Esophagus (tissue), 2 donors: ENCODE data around the gene DNLZ. TPM values are rescaled to one million over a fixed set of nuclear protein-coding genes. Genes with fewer than 3 reads are reported as not detected.
"Not testable (repeated sequence)": the region's sequence is repeated elsewhere in the genome, so short reads cannot be mapped to it uniquely, and the experiment has no call there.

Experiments
- H3K27ac ChIP-seq, 2 donors: one replicate each; pipeline ENCODE4 v1.5.1; 2013; ENCODE audit warnings: low read depth in 2 of 2, mild to moderate bottlenecking in 2 of 2, inconsistent platforms in 1 of 2, low read length in 1 of 2, moderate library complexity in 1 of 2
- H3K27me3 ChIP-seq, 2 donors: one replicate each; pipeline ENCODE4 v1.6.1; 2013; ENCODE audit warnings: low read length in 2 of 2, control low read depth in 1 of 2, mild to moderate bottlenecking in 1 of 2; ENCODE audit not compliant: insufficient read depth in 2 of 2, control insufficient read depth in 1 of 2
- H3K36me3 ChIP-seq, 2 donors: one replicate each; pipeline ENCODE4 v1.6.1; 2013; ENCODE audit warnings: low read length in 1 of 2; ENCODE audit not compliant: control insufficient read depth in 2 of 2, insufficient read depth in 2 of 2
- H3K4me1 ChIP-seq, 2 donors: one replicate each; pipeline ENCODE4 v1.6.1; 2013; ENCODE audit warnings: low read length in 1 of 2; ENCODE audit not compliant: control insufficient read depth in 2 of 2, insufficient read depth in 2 of 2
- H3K4me3 ChIP-seq, 2 donors: one replicate each; pipeline ENCODE4 v1.5.1; 2013; ENCODE audit warnings: low read length in 2 of 2, mild to moderate bottlenecking in 2 of 2, low read depth in 1 of 2, moderate library complexity in 1 of 2
- H3K9me3 ChIP-seq, 2 donors: one replicate each; pipeline ENCODE4 v1.6.1; 2013; ENCODE audit warnings: mild to moderate bottlenecking in 2 of 2, low read depth in 1 of 2, low read length in 1 of 2, moderate library complexity in 1 of 2; ENCODE audit not compliant: control insufficient read depth in 2 of 2, insufficient read depth in 1 of 2
- WGBS, 2 donors: extraction: QIAGEN DNeasy Blood & Tissue Kit; methylation state at CpG; one replicate each; pipeline ENCODE4 v1.1.7; 2013; 5-methylcytosine and 5-hydroxymethylcytosine counted together
- polyA plus RNA-seq, 2 donors: library from polyadenylated mRNA; stranded (reverse); fragments of 200-250 nt; gene quantifications; one replicate each; pipeline ENCODE4 v1.2.3, GENCODE V29; 2013
- donor health status: healthy with polysubstance abuse.
- donor health status: Bipolar disorder and iron deficiency.

The DNLZ gene
- polyA plus RNA-seq, 2 donors: 7.1 to 10.1 TPM

DNA sequence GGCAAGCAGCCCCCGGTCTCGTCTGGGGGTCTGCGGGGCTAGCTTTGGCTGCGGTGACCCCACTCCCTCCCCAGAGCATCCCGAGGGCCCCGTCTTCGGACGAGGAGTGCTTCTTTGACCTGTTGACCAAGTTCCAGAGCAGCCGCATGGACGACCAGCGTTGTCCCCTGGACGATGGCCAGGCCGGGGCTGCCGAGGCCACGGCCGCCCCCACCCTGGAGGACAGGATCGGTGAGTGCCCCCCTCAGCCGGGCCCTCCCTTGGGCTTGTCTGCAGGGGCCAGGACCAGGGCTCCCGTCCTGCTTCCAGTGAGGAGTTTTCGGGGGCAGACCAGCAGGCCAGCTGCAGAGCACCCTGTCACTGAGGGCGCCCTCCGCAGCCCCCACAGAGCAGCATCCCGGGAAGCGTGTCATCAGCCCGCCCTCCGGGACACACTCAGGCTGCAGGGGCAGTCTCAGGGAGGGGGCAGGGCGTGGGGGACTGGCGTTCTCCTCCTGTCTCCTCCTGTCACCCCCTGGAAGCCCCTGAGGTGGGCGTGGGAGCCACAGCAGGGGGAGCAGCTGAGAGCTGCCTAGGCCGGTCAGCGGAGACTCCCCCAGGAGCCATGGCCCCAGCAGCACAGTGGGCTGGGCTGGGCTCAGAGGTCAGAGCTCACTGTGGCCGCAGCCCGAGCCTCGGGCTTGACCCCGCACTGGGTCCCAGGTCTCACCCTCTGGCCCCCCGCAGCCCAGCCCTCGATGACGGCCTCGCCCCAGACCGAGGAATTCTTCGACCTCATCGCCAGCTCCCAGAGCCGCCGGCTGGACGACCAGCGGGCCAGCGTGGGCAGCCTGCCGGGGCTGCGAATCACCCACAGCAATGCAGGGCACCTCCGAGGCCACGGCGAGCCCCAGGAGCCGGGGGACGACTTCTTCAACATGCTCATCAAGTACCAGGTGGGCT, 7.7 kb downstream of the DNLZ start:
- Histone ChIP-seq H3K4me3 (no peak overlapping the region), H3K27ac (no peak overlapping the region), H3K36me3 (peaks cover 0 to 7% of the 10 kb centered on the region in 2 donors), H3K4me1 (peaks cover 0 to 2% of the 10 kb centered on the region in 2 donors), H3K9me3 (no peaks in the 10 kb centered on the region), H3K27me3 (no peaks in the 10 kb centered on the region)
- WGBS, 2 donors: 82 to 87% methylated on average over 52 to 54 of the region's 54 CpGs

DNA sequence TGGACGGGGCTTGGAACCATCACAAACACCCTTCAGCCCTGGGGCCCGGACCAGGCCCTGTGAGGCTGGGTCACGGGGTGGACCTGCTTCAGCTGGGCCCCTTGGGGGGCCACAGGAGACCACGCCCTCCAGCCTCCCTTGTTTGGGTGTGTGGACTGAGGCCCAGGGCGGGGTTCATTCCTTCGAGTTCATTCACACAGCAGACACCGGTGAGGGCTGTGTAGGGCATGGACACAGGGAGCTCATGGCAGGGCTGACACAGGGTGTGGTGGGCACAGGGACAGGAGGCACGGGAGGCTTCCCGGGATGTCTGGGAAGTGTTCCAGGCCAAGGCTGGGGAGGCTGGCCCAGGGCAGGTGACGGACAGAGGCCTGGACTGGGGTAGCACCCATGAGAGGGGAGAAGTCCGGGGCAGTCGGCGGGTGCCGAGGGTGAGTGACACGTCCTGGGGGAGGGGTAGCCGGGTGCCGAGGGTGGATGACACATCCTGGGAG, 8.9 kb downstream of the DNLZ start:
- no peak overlapping the region for H3K27ac ChIP-seq
- H3K9me3 ChIP-seq: no peaks in the 10 kb centered on the region
- peaks cover 0 to 7% of the 10 kb centered on the region in 2 donors for H3K36me3 ChIP-seq
- WGBS, 2 donors: 30 to 48% methylated on average over 17 of the region's 17 CpGs
- no peak overlapping the region for H3K4me3 ChIP-seq
- peaks cover 0 to 2% of the 10 kb centered on the region in 2 donors for H3K4me1 ChIP-seq
- H3K27me3 ChIP-seq: no peaks in the 10 kb centered on the region

- no peak overlapping the region for H3K4me3 ChIP-seq
- H3K4me1 ChIP-seq: peaks cover 0 to 2% of the 10 kb centered on the region in 2 donors
- H3K9me3 ChIP-seq: no peaks in the 10 kb centered on the region
- WGBS, 2 donors: 61 to 64% methylated on average over 12 to 13 of the region's 13 CpGs
- peaks cover 0 to 5% of the 10 kb centered on the region in 2 donors for H3K36me3 ChIP-seq
- no peaks in the 10 kb centered on the region for H3K27me3 ChIP-seq
- H3K27ac ChIP-seq: no peak overlapping the region
Observed at GRCh38 chr9:136353757-136354488, 9.6 kb downstream of the DNLZ start.

GRCh38 chr9:136353088-136353487, 10.5 kb downstream of the DNLZ start:
- Histone ChIP-seq H3K27me3 (no peaks in the 10 kb centered on the region), H3K4me3 (no peak overlapping the region), H3K36me3 (peaks cover 0 to 5% of the 10 kb centered on the region in 2 donors), H3K27ac (no peak overlapping the region), H3K9me3 (no peaks in the 10 kb centered on the region), H3K4me1 (peaks cover 0 to 2% of the 10 kb centered on the region in 2 donors)
- 78 to 82% methylated on average over 10 to 11 of the region's 11 CpGs for WGBS, 2 donors

GRCh38 chr9:136352682-136353081, 10.9 kb downstream of the DNLZ start:
- Histone ChIP-seq H3K36me3 (peaks cover 0 to 1% of the 10 kb centered on the region in 2 donors), H3K4me3 (no peak overlapping the region), H3K4me1 (peaks cover 0 to 2% of the 10 kb centered on the region in 2 donors), H3K27me3 (no peaks in the 10 kb centered on the region), H3K27ac (no peak overlapping the region), H3K9me3 (no peaks in the 10 kb centered on the region)
- WGBS, 2 donors: 63 to 66% methylated on average over 16 of the region's 16 CpGs

DNA sequence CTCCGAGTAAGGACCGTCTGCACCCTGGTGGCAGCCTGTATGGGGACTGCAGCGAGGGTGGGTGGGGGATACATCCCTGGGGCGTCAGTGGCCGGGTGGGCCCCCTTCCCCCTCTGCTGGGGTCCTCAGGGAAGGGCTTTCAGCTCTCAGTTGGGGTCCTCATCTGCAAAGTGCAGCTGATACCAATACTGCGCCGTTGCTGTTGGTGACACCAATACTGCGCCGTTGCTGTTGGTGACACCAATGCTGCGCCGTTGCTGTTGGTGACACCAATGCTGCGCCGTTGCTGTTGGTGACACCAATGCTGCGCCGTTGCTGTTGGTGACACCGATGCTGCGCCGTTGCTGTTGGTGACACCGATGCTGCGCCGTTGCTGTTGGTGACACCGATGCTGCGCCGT, 11.7 kb downstream of the DNLZ start:
- H3K4me3 ChIP-seq, H3K36me3 ChIP-seq: not testable (repeated sequence)
- 92 to 93% methylated on average over 15 to 22 of the region's 24 CpGs for WGBS, 2 donors

DNA sequence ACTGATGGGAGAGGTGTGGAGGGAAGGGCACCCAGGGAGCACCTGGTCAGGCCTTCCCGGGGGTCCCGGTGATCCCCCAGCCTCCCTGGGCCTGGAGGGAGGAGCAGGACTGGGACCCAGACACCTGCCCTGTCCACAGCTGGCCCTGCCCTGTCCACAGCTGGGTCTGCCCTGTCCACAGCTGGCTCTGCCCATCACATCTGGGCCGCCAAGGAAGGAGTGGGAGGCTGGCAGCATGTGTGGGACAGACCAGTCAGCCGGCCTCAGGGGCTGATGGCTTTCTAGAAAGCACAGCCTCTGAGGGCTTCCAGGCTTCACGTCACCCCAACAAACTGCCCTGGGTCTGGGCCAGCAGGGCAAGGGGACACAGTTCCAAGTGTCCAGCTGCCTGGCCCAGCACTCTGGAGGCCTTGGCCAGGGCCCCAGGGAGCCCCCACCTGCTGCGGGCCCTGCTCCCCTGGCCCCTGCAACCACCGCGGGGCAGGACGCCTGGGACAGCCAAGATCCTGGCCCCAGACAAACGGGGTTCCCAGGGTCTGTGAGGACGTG, 12.2 kb downstream of the DNLZ start:
- Histone ChIP-seq H3K4me1 (peaks cover 0 to 2% of the 10 kb centered on the region in 2 donors), H3K27me3 (no peaks in the 10 kb centered on the region), H3K9me3 (no peaks in the 10 kb centered on the region), H3K4me3 (no peak overlapping the region), H3K36me3 (no peaks in the 10 kb centered on the region), H3K27ac (no peak overlapping the region)
- 73 to 74% methylated on average over 11 of the region's 11 CpGs for WGBS, 2 donors

More for the DNA sequence above, 11.7 kb downstream of the DNLZ start:
- H3K4me1 ChIP-seq, H3K9me3 ChIP-seq, H3K27me3 ChIP-seq, H3K27ac ChIP-seq: not testable (repeated sequence)

DNA sequence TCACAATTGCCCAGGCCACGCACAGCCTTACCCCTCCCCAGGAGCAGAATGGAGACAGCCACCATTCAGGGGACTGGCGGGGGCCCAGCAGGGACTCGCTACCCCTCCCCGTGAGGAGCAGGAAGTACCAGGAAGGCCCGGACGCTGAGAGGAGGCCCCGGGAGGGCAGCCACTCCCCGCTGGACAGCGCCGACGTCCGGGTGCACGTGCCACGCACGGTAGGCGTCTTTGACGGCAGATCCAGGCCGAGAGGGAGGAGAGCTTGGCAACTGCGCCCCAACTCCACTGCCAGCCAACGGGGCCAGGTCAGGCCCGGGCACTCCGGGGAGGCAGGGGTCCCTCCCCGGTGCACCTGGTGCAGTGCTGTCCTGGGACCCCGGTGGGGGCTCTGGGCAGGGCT, 14.0 kb downstream of the DNLZ start:
- Histone ChIP-seq H3K36me3 (no peaks in the 10 kb centered on the region), H3K4me3 (no peak overlapping the region), H3K9me3 (no peaks in the 10 kb centered on the region), H3K4me1 (peaks cover 0 to 12% of the 10 kb centered on the region in 2 donors), H3K27me3 (no peaks in the 10 kb centered on the region), H3K27ac (no peak overlapping the region)
- 85% methylated on average over 24 of the region's 24 CpGs for WGBS, 2 donors

DNA sequence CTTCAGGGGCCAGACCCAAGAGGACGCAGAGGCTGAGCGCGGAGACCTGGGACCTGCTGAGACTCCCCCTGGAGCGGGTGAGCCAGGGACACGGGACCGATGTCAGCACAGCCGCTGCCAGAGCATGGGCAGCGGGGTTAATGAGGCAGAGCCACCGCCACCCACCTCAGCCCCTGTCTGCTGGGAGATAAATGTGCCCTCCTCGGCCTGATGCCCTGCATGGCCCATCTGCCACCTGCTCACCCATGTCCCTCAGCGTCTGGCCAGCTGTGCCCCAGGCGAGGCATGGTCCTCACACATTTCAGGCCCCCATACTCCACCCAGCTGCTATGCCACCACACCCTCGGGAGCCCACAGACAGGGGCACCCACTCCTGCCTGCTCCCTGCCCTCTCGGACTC, 14.9 kb downstream of the DNLZ start:
- Histone ChIP-seq H3K9me3 (no peaks in the 10 kb centered on the region), H3K36me3 (no peaks in the 10 kb centered on the region), H3K4me3 (no peak overlapping the region), H3K4me1 (peaks cover 0 to 11% of the 10 kb centered on the region in 2 donors), H3K27ac (no peak overlapping the region), H3K27me3 (no peaks in the 10 kb centered on the region)
- WGBS, 2 donors: 87% methylated on average over 14 of the region's 14 CpGs
